ENCODE results near the gene C10orf62. TPM values are rescaled to one million over a fixed set of nuclear protein-coding genes. Genes with fewer than 3 reads are reported as not detected.

C10orf62 gene
- total and polyA plus RNA-seq, 2 of the 13 experiments (the other 11 are each of a cell fraction or from before 2014, with no cell fraction given) = 0.61 to 1.6 TPM

GRCh38 chr10:97640174-97640867, 50.8 kb downstream of the C10orf62 start, which contains the start of gene PI4K2A (continued):
- TF ChIP-seq, protein P1, sequence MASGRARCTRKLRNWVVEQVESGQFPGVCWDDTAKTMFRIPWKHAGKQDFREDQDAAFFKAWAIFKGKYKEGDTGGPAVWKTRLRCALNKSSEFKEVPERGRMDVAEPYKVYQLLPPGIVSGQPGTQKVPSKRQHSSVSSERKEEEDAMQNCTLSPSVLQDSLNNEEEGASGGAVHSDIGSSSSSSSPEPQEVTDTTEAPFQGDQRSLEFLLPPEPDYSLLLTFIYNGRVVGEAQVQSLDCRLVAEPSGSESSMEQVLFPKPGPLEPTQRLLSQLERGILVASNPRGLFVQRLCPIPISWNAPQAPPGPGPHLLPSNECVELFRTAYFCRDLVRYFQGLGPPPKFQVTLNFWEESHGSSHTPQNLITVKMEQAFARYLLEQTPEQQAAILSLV (CRISPR knock-in tag; IDR thresholded peaks at IDR 0.05; ENCODE audit: borderline replicate concordance) = 0 out of 2 replicates have a peak, but pooled peaks have one; percentile 41
- TF ChIP-seq ZNF552 (CRISPR knock-in tag; IDR thresholded peaks at IDR 0.05; ENCODE audit: borderline replicate concordance) (no peak), MATR3 (CRISPR knock-in tag; IDR thresholded peaks at IDR 0.05) (no peak), ZNF570 (CRISPR knock-in tag; IDR thresholded peaks at IDR 0.05; ENCODE audit: borderline replicate concordance) (no peak), RFXAP (CRISPR knock-in tag; IDR thresholded peaks at IDR 0.05; ENCODE audit: borderline replicate concordance) (peak; percentile 99), ATF7-NPFF (CRISPR knock-in tag; IDR thresholded peaks at IDR 0.05; ENCODE audit: low read depth) (peak; percentile 37; the same call in 1 of the 2 replicates), KLF9 (CRISPR knock-in tag; IDR thresholded peaks at IDR 0.05; ENCODE audit: low read depth) (peak; percentile 79; the same call in 1 of the 2 replicates)

Other genes starting within 250 kb of the C10orf62 start
- gene RRP12, start 188.4 kb upstream of the C10orf62 start, total RNA-seq (2016; rRNA removed; fragmentation: Illumina TruSeq; extraction: Trizol) = 30.6 and 39.4 TPM in 2 replicates
- 13.2 and 18.6 TPM in 2 replicates for gene RRP12, start 188.4 kb upstream of the C10orf62 start, polyA plus RNA-seq (2011; rRNA removed)
- gene PGAM1, start 163.5 kb upstream of the C10orf62 start, total RNA-seq (2016; rRNA removed; fragmentation: Illumina TruSeq; extraction: Trizol) = 354 and 442 TPM in 2 replicates
- gene PGAM1, start 163.5 kb upstream of the C10orf62 start, polyA plus RNA-seq (2011; rRNA removed) = 403 and 483 TPM in 2 replicates
- gene EXOSC1, start 143.7 kb upstream of the C10orf62 start, total RNA-seq (2016; rRNA removed; fragmentation: Illumina TruSeq; extraction: Trizol) = 39.9 and 47.6 TPM in 2 replicates
- gene EXOSC1, start 143.7 kb upstream of the C10orf62 start, polyA plus RNA-seq (2011; rRNA removed) = 36.3 and 38.0 TPM in 2 replicates
- 30.2 and 41.8 TPM in 2 replicates for gene ZDHHC16, start 143.5 kb upstream of the C10orf62 start, total RNA-seq (2016; rRNA removed; fragmentation: Illumina TruSeq; extraction: Trizol)
- 40.8 and 49.4 TPM in 2 replicates for gene ZDHHC16, start 143.5 kb upstream of the C10orf62 start, polyA plus RNA-seq (2011; rRNA removed)
- 76.4 and 95.9 TPM in 2 replicates for gene MMS19, start 91.3 kb upstream of the C10orf62 start, total RNA-seq (2016; rRNA removed; fragmentation: Illumina TruSeq; extraction: Trizol)
- gene MMS19, start 91.3 kb upstream of the C10orf62 start, polyA plus RNA-seq (2011; rRNA removed) = 106 and 107 TPM in 2 replicates
- gene UBTD1, start 90.8 kb upstream of the C10orf62 start, total RNA-seq (2016; rRNA removed; fragmentation: Illumina TruSeq; extraction: Trizol) = 5.8 and 7.9 TPM in 2 replicates
- gene UBTD1, start 90.8 kb upstream of the C10orf62 start, polyA plus RNA-seq (2011; rRNA removed) = 10.0 and 11.4 TPM in 2 replicates
- gene ANKRD2, start 16.9 kb upstream of the C10orf62 start, total RNA-seq (2016; rRNA removed; fragmentation: Illumina TruSeq; extraction: Trizol) = not detected in 2 replicates
- not detected in 2 replicates for gene ANKRD2, start 16.9 kb upstream of the C10orf62 start, polyA plus RNA-seq (2011; rRNA removed)
- gene HOGA1, start 5.3 kb upstream of the C10orf62 start, total RNA-seq (2016; rRNA removed; fragmentation: Illumina TruSeq; extraction: Trizol) = 18.8 and 19.5 TPM in 2 replicates
- 7.1 and 7.6 TPM in 2 replicates for gene HOGA1, start 5.3 kb upstream of the C10orf62 start, polyA plus RNA-seq (2011; rRNA removed)
- gene MORN4, start 43.8 kb downstream of the C10orf62 start, total RNA-seq (2016; rRNA removed; fragmentation: Illumina TruSeq; extraction: Trizol) = 3.4 and 4.2 TPM in 2 replicates
- 9.1 and 10.8 TPM in 2 replicates for gene MORN4, start 43.8 kb downstream of the C10orf62 start, polyA plus RNA-seq (2011; rRNA removed)
- gene PI4K2A, start 51.0 kb downstream of the C10orf62 start, total RNA-seq (2016; rRNA removed; fragmentation: Illumina TruSeq; extraction: Trizol) = 14.3 and 16.6 TPM in 2 replicates
- gene PI4K2A, start 51.0 kb downstream of the C10orf62 start, polyA plus RNA-seq (2011; rRNA removed) = 10.9 and 12.3 TPM in 2 replicates
- gene AVPI1, start 97.5 kb downstream of the C10orf62 start, total RNA-seq (2016; rRNA removed; fragmentation: Illumina TruSeq; extraction: Trizol) = 39.8 and 47.6 TPM in 2 replicates
- gene AVPI1, start 97.5 kb downstream of the C10orf62 start, polyA plus RNA-seq (2011; rRNA removed) = 60.6 and 61.2 TPM in 2 replicates
- gene MARVELD1, start 124.0 kb downstream of the C10orf62 start, total RNA-seq (2016; rRNA removed; fragmentation: Illumina TruSeq; extraction: Trizol) = not detected in 2 replicates
- gene MARVELD1, start 124.0 kb downstream of the C10orf62 start, polyA plus RNA-seq (2011; rRNA removed) = 0.08 TPM in 1 of 2 replicates, not detected in the other
- 6.1 and 19.7 TPM in 2 replicates for gene ZFYVE27, start 147.4 kb downstream of the C10orf62 start, total RNA-seq (2016; rRNA removed; fragmentation: Illumina TruSeq; extraction: Trizol)
- gene ZFYVE27, start 147.4 kb downstream of the C10orf62 start, polyA plus RNA-seq (2011; rRNA removed) = 20.5 and 26.9 TPM in 2 replicates
- gene SFRP5, start 182.3 kb downstream of the C10orf62 start, total RNA-seq (2016; rRNA removed; fragmentation: Illumina TruSeq; extraction: Trizol) = 0.83 and 1.7 TPM in 2 replicates
- gene SFRP5, start 182.3 kb downstream of the C10orf62 start, polyA plus RNA-seq (2011; rRNA removed) = 0.16 and 0.32 TPM in 2 replicates